GM12801 (cell line): ENCODE data around the gene C17orf78.

Experiments
- TF ChIP-seq, protein P1 (sequence below): IDR thresholded peaks from one replicate; pipeline ENCODE4 v1.5.1; 2011; ENCODE audit warnings: control low read depth; ENCODE audit not compliant: insufficient read length; ENCODE audit errors: extremely low read depth

Gene C17orf78

DNA sequence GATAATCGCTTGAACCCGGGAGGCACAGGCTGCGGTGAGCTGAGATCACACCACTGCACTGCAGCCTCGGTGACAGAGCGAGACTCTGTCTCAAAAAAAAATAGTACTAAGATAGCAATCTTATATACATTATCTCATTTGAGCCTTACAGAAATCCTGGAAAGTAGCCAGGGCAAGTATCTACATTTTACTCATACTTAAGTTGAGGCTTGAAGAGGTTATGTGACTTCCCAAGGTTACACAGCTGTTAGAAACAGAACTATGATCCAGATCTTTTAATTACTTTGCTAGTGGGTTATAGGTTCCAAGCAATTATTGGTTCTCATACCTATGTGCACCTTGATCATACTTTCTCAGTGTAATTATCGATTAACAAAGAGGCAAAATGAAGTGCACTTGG lies 15.4 kb downstream of the C17orf78 start:
- TF ChIP-seq, protein P1, sequence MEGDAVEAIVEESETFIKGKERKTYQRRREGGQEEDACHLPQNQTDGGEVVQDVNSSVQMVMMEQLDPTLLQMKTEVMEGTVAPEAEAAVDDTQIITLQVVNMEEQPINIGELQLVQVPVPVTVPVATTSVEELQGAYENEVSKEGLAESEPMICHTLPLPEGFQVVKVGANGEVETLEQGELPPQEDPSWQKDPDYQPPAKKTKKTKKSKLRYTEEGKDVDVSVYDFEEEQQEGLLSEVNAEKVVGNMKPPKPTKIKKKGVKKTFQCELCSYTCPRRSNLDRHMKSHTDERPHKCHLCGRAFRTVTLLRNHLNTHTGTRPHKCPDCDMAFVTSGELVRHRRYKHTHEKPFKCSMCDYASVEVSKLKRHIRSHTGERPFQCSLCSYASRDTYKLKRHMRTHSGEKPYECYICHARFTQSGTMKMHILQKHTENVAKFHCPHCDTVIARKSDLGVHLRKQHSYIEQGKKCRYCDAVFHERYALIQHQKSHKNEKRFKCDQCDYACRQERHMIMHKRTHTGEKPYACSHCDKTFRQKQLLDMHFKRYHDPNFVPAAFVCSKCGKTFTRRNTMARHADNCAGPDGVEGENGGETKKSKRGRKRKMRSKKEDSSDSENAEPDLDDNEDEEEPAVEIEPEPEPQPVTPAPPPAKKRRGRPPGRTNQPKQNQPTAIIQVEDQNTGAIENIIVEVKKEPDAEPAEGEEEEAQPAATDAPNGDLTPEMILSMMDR = no peak

DNA sequence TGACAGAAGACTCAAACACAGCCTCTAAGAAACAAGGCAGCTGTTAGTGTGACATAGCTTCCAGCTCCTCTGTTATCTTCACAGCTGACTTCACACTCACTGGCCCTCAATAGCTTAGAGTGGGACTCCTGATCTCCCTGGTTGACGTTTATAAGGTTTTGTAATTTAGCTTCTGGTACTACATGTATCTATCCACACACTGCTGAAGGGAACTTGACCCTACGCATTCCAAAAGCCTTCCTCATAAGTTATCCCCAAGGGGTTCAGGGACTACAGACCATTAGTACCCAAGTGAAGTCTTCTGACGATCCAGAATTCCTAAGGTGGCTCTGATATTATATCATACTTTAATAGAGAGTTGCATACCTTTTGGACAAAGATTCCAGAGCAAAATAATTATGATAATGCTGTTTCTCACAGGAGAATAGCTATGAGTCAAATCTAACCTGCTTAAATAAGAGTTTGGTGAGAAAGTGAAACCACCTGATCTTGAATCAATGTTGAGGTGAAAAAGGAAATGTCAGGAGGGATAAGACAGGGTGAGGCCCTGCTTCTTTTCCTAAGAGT lies 16.3 kb downstream of the C17orf78 start:
- TF ChIP-seq, protein P1 = no peak

DNA sequence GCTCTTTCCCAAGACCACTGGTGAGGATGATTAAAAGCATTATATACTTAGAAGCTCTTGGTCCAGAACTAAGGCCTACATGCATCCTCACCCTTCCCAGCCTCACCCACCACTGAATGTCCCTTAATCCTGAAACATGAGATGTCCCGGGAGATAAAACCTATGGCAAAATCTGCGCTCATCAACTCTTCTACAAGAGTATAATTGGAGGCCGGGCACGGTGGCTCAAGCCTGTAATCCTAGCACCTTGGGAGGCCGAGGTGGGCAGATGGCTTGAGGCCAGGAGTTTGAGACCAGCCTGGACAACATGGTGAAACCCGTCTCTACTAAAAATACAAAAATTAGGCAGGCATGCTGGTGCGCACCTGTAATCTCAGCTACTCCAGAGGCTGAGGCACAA lies 17.6 kb downstream of the C17orf78 start:
- TF ChIP-seq, protein P1 = no peak

DNA sequence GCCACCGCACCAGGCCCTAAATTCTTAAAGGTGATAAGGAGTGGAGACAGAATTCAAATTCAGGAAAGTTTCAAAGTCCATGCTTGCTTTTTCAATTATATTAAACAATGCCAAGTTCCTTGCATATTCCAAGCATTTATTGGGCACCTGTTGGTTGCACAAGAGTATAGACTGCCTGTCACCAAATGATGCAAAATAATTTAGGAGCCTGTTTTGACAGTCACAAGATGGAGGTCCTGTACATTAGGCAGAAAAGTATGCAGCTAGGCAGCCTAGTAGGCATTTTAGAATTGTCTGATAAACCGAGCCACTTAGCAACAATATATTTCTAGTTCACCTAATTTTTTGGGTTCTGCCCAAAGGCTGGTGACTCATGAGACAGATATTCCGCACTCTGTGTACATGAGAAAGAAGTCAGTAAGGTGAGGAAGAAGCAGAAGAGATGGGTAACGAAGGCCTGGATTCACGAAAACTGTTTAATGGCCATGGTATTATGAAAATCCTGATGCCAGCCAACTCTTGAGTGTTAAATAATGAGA lies 23.5 kb downstream of the C17orf78 start:
- TF ChIP-seq, protein P1 = no peak

DNA sequence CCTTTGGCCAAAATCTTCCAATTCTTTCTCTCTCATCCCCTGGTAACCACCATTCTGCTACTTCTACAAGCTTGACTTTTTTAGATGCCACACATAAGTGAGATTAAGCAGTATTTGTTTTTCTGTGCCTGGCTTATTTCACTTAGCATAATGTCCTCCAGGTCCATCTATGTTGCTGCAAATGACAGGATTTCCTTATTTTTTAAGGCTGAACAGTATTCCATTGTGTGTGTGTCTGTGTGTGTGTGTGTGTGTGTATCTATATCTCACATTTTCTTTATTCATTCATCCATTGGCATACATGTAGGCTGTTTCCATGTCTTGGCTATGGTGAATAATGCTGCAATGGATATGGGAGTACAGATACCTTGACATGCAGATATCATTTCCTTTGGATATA lies 24.7 kb downstream of the C17orf78 start:
- TF ChIP-seq, protein P1 = no peak

DNA sequence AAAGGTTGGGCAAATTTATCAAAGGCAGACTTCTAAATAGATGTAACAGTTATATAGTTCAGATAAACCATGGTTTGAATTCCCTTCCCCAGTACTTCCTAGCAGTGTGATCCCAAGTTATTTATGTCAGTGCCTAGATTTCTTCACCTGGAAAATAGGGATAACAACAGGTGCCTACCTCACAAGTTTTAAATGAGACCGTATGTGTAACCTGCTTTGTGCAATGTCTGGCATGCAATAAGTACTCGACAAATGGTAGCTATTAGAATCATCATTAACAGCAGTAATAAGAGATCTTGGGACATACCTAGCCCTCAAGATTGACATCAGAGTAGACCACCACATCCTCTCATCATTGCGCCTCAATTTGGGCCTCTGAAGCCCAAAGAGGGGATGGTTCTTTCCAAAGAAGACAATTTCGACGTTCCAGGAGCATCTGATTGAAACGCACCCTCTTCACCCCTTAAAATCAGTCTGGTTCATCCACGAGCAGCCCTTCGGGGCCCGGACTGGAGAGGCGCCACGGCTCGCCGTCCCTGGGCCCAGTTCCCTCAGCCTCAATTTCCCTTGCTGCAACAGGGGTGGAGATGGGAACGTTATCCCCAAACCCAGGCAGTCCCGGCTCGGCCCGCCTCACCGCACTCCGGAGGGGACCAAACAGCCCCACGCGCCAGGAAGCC lies 30.3 kb downstream of the C17orf78 start:
- TF ChIP-seq, protein P1 = no peak

DNA sequence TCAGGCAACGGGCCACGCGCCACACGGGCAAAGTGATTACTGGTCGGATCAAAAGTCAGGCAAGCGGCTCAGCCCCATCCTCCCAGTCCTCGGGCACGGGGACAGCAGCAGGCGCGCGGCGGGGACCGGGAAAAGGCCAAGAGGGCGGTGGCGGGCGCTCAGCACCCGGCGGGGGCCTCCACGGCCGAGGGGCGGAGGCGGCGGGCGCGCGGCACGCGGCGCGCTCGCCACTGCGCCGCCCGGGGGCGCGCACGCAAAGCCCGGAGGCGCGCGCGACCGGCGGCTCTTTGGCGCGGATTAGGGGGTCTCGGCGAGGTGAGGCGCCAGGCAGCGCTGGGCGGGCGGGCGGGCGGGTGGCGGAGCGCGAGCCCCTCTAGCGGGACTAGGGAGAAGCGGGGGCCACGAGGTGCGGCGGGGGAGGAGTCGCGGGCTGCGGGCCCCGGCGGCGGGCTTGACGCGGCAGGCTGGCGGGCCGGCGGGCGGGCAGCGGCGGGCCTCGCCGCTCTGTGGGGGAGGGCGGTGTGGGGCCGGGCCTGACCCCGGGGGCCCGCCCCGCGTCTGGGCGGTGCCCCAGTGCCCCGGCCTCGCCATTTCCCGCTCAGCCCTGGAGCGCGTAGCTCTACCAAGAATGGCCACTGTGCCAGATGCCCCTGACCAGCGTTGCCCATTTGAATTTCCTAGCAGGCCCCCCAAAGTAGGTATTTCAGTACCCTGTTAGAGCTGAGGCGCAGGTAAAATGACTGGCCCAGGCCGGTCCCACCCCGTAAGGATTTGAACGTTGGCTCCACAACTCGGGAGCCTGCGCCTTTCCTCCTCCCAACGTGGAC lies 31.1 kb downstream of the C17orf78 start, which contains the start of the genes ACACA and TADA2A:
TSS of gene ACACA (minus strand) at position 202 of the 827 bp plus-strand sequence. CDS start 537 bp downstream, outside the sequence.
TSS of gene TADA2A (plus strand) at position 252 of the 827 bp plus-strand sequence. CDS start 4,480 bp downstream, outside the sequence.
- TF ChIP-seq, protein P1 = no peak
